PFSK-1 (cell line): Measurements from ENCODE around the gene AAK1.

Experiments used
- FOXP2 ChIP-seq: optimal IDR thresholded peaks from 2 replicates; pipeline ENCODE3; 2011; ENCODE audit warnings: borderline replicate concordance, control low read depth, inconsistent platforms; ENCODE audit not compliant: insufficient read depth; ENCODE audit errors: extremely low read length, extremely low read depth
- POLR2AphosphoS5 ChIP-seq: IDR thresholded peaks from 2 replicates; pipeline ENCODE4 v1.6.1; 2012; ENCODE audit warnings: low read depth, mild to moderate bottlenecking, control low read depth, low read length, moderate library complexity
- REST ChIP-seq, 2 experiments: IDR thresholded peaks; 2 replicates each; pipeline versions ENCODE4 v1.6.1 to v1.8.0; 2011 to 2012; ENCODE audit warnings: low read depth in 2 of 2, low read length in 2 of 2, control low read depth in 1 of 2, inconsistent platforms in 1 of 2, mild to moderate bottlenecking in 1 of 2, moderate library complexity in 1 of 2; ENCODE audit not compliant: insufficient read depth in 1 of 2
- SIN3A ChIP-seq: IDR thresholded peaks from 2 replicates; pipeline ENCODE4 v1.6.1; 2012; ENCODE audit warnings: mild to moderate bottlenecking, low read length, moderate library complexity, borderline replicate concordance; ENCODE audit not compliant: insufficient read depth
- TAF1 ChIP-seq: IDR thresholded peaks from 2 replicates; pipeline ENCODE4 v1.6.1; 2012; ENCODE audit warnings: low read length, control low read depth, borderline replicate concordance; ENCODE audit not compliant: insufficient read depth

The AAK1 gene

GRCh38 chr2:69524799-69525198, 118.7 kb downstream of the AAK1 start:
- no peak for TF ChIP-seq TAF1
- no peak for TF ChIP-seq REST (IDR thresholded peaks at IDR 0.05; ENCODE audit: insufficient read depth in 1 of 2, low read depth in 2 of 2, low read length in 2 of 2)
- no peak for TF ChIP-seq FOXP2
- TF ChIP-seq POLR2AphosphoS5: no peak
- no peak for TF ChIP-seq SIN3A

- no peak for TF ChIP-seq POLR2AphosphoS5
- TF ChIP-seq REST (IDR thresholded peaks at IDR 0.05; ENCODE audit: insufficient read depth in 1 of 2, low read depth in 2 of 2, low read length in 2 of 2): no peak
Measured at GRCh38 chr2:69521747-69522146, 121.8 kb downstream of the AAK1 start.

- no peak for TF ChIP-seq SIN3A
- TF ChIP-seq REST (IDR thresholded peaks at IDR 0.05; ENCODE audit: insufficient read depth in 1 of 2, low read depth in 2 of 2, low read length in 2 of 2): no peak
- TF ChIP-seq TAF1: no peak
- TF ChIP-seq POLR2AphosphoS5: no peak
- no peak for TF ChIP-seq FOXP2
Measured at GRCh38 chr2:69518841-69519240, 124.7 kb downstream of the AAK1 start.

- TF ChIP-seq FOXP2 (no peak), REST (IDR thresholded peaks at IDR 0.05; ENCODE audit: insufficient read depth in 1 of 2, low read depth in 2 of 2, low read length in 2 of 2) (no peak), TAF1 (no peak), POLR2AphosphoS5 (no peak)
Measured at GRCh38 chr2:69517410-69517809, 126.1 kb downstream of the AAK1 start.

GRCh38 chr2:69514819-69515218, 128.7 kb downstream of the AAK1 start:
- TF ChIP-seq TAF1 (no peak), REST (IDR thresholded peaks at IDR 0.05; ENCODE audit: insufficient read depth in 1 of 2, low read depth in 2 of 2, low read length in 2 of 2) (no peak), POLR2AphosphoS5 (no peak), FOXP2 (no peak), SIN3A (no peak)
